H1 (cell line): ENCODE results near the gene PDE3A. TPM values are rescaled to one million over a fixed set of nuclear protein-coding genes. Genes with fewer than 3 reads are reported as not detected.
A peak's percentile ranks its signal among the peaks of the same experiment; 100 is the strongest.

ENCODE experiments used
- CTCF ChIA-PET: fragments of 300-600 bp; sonication (Branson Sonifier 250); formaldehyde crosslinking; loops from one replicate; lab custom pipeline; 2021; ENCODE audit not compliant: partially characterized antibody; lab: Charles Lee
- POLR2A ChIA-PET: fragments of 300-600 bp; sonication (Branson Sonifier 250); formaldehyde crosslinking; loops from one replicate; lab custom pipeline; 2021; ENCODE audit warnings: inconsistent platforms; ENCODE audit not compliant: partially characterized antibody; lab: Charles Lee
- DNase-seq, 2 experiments: peaks; one replicate each; pipeline versions ENCODE4 v3.0.0 to v3.0.0-alpha.2; 2010 to 2022; ENCODE audit warnings: low spot score in 2 of 2, low read depth in 1 of 2, mixed read lengths in 1 of 2
- FAIRE-seq: peaks from 2 replicates; lab custom pipeline; 2011; peaks lifted over from hg19 to GRCh38; lab: Jason Lieb, UNC
- H2AFZ ChIP-seq: 2 replicates; pipeline ENCODE4 v1.8.1; 2012; ENCODE audit warnings: low read length, inconsistent platforms
- H2AK5ac ChIP-seq: 2 replicates; pipeline ENCODE4 v1.6.1; 2013; ENCODE audit warnings: low read depth, low read length
- H2BK120ac ChIP-seq: replicated peaks from 2 replicates; pipeline ENCODE3; 2013; ENCODE audit warnings: low read depth, low read length, inconsistent platforms
- H2BK12ac ChIP-seq: 2 replicates; pipeline ENCODE4 v1.6.1; 2013; ENCODE audit warnings: low read depth, low read length
- H2BK15ac ChIP-seq: 2 replicates; pipeline ENCODE4 v1.6.1; 2013; ENCODE audit warnings: low read length
- H2BK20ac ChIP-seq: 2 replicates; pipeline ENCODE4 v1.6.1; 2013; ENCODE audit warnings: low read length
- H2BK5ac ChIP-seq: 2 replicates; pipeline ENCODE4 v1.6.1; 2013; ENCODE audit warnings: low read depth, low read length
- H3K14ac ChIP-seq: 2 replicates; pipeline ENCODE4 v1.6.1; 2013; ENCODE audit warnings: inconsistent platforms; ENCODE audit not compliant: insufficient read length
- H3K18ac ChIP-seq: 2 replicates; pipeline ENCODE4 v1.6.1; 2013; ENCODE audit warnings: low read length; ENCODE audit errors: extremely low read depth
- H3K23ac ChIP-seq: 2 replicates; pipeline ENCODE4 v1.6.1; 2013; ENCODE audit warnings: inconsistent platforms; ENCODE audit not compliant: insufficient read length
- H3K23me2 ChIP-seq: 2 replicates; pipeline ENCODE4 v1.6.1; 2013; ENCODE audit warnings: low read depth, low read length
- H3K27ac ChIP-seq: 2 replicates; pipeline ENCODE4 v1.6.1; 2011; ENCODE audit warnings: low read depth, low read length, inconsistent platforms
- H3K27me3 ChIP-seq, 4 experiments: replicated peaks in 1 of 4; 1 replicate in 1 of 4; 2 replicates in 3 of 4; pipeline versions ENCODE4 v1.6.1 to v1.8.1; 2011 to 2013; ENCODE audit warnings: low read length in 3 of 4, mild to moderate bottlenecking in 3 of 4, inconsistent platforms in 2 of 4, mixed read lengths in 2 of 4, moderate library complexity in 1 of 4; ENCODE audit not compliant: control insufficient read depth in 3 of 4, insufficient read depth in 3 of 4; ENCODE audit errors: extremely low read depth in 1 of 4
- H3K36me3 ChIP-seq, 4 experiments: 2 replicates each; pipeline versions ENCODE4 v1.6.1 to v1.8.1; 2011 to 2013; ENCODE audit warnings: mild to moderate bottlenecking in 4 of 4, low read length in 3 of 4, moderate library complexity in 2 of 4, control low read depth in 1 of 4, inconsistent platforms in 1 of 4; ENCODE audit not compliant: insufficient read depth in 4 of 4, control insufficient read depth in 2 of 4
- H3K4ac ChIP-seq: replicated peaks from 2 replicates; pipeline ENCODE3; 2013; ENCODE audit warnings: low read length, low read depth, mixed read lengths, inconsistent platforms; ENCODE audit not compliant: insufficient read length
- H3K4me1 ChIP-seq, 4 experiments: replicated peaks in 1 of 4; 1 replicate in 1 of 4; 2 replicates in 3 of 4; pipeline versions ENCODE4 v1.6.1 to v1.8.1; 2011 to 2013; ENCODE audit warnings: low read length in 3 of 4, inconsistent platforms in 2 of 4, mixed read lengths in 1 of 4; ENCODE audit not compliant: insufficient read depth in 4 of 4, control insufficient read depth in 3 of 4
- H3K4me2 ChIP-seq, 2 experiments: 2 replicates each; pipeline versions ENCODE4 v1.6.1 to v1.8.1; 2011 to 2013; ENCODE audit warnings: low read depth in 2 of 2, low read length in 2 of 2, control low read depth in 1 of 2, inconsistent platforms in 1 of 2, mild to moderate bottlenecking in 1 of 2; ENCODE audit not compliant: insufficient read depth in 1 of 2
- H3K4me3 ChIP-seq, 4 experiments: fragments of 200-600, 300-600 bp in 1 of 4; sonication (generic), shearing (Covaris generic), sonication (Bioruptor Twin) in 1 of 4; 2 replicates each; pipeline versions ENCODE4 v1.5.1 to v1.8.1; 2011 to 2016; ENCODE audit warnings: low read length in 4 of 4, low read depth in 3 of 4, control low read depth in 2 of 4, inconsistent platforms in 2 of 4, mild to moderate bottlenecking in 2 of 4, mixed read lengths in 1 of 4, moderate library complexity in 1 of 4; ENCODE audit not compliant: insufficient read depth in 2 of 4; ENCODE audit errors: extremely low read depth in 1 of 4
- H3K56ac ChIP-seq: replicated peaks from 2 replicates; pipeline ENCODE3; 2013; ENCODE audit warnings: low read depth, mild to moderate bottlenecking, mixed read lengths, low read length, inconsistent platforms; ENCODE audit not compliant: insufficient read length
- H3K79me1 ChIP-seq: 2 replicates; pipeline ENCODE4 v1.6.1; 2013; ENCODE audit warnings: low read depth, low read length, control low read depth
- H3K79me2 ChIP-seq, 2 experiments: 2 replicates each; pipeline versions ENCODE4 v1.6.1 to v1.8.1; 2012 to 2013; ENCODE audit warnings: low read length in 2 of 2, mild to moderate bottlenecking in 2 of 2, inconsistent platforms in 1 of 2; ENCODE audit not compliant: insufficient read depth in 2 of 2, control insufficient read depth in 1 of 2
- H3K9ac ChIP-seq, 4 experiments: replicated peaks in 1 of 4; 1 replicate in 1 of 4; 2 replicates in 3 of 4; pipeline versions ENCODE4 v1.6.1 to v1.8.1; 2011 to 2013; ENCODE audit warnings: low read depth in 3 of 4, low read length in 3 of 4, control low read depth in 2 of 4, mild to moderate bottlenecking in 2 of 4, moderate library complexity in 2 of 4, inconsistent platforms in 1 of 4; ENCODE audit errors: extremely low read depth in 1 of 4
- H3K9me3 ChIP-seq, 2 experiments: 2 replicates each; pipeline versions ENCODE4 v1.6.1 to v1.8.1; 2012 to 2013; ENCODE audit warnings: mild to moderate bottlenecking in 2 of 2, moderate library complexity in 2 of 2, control low read depth in 1 of 2, inconsistent platforms in 1 of 2, low read depth in 1 of 2, low read length in 1 of 2, mixed read lengths in 1 of 2; ENCODE audit not compliant: insufficient read depth in 2 of 2
- H4K20me1 ChIP-seq, 2 experiments: replicated peaks in 1 of 2; 2 replicates each; pipeline versions ENCODE3 to v1.8.1; 2011 to 2013; ENCODE audit warnings: inconsistent platforms in 2 of 2, low read length in 2 of 2, mild to moderate bottlenecking in 1 of 2; ENCODE audit not compliant: insufficient read depth in 2 of 2, control insufficient read depth in 1 of 2
- H4K5ac ChIP-seq: 2 replicates; pipeline ENCODE4 v1.6.1; 2013; ENCODE audit warnings: low read length, low read depth, mixed read lengths, inconsistent platforms; ENCODE audit not compliant: insufficient read length
- H4K8ac ChIP-seq: 2 replicates; pipeline ENCODE4 v1.8.0; 2013; ENCODE audit warnings: mild to moderate bottlenecking, moderate library complexity, low read length, inconsistent platforms; ENCODE audit not compliant: insufficient read depth; ENCODE audit errors: extremely low read depth
- H4K91ac ChIP-seq: replicated peaks from 2 replicates; pipeline ENCODE3; 2013; ENCODE audit warnings: low read length, mixed read lengths, inconsistent platforms; ENCODE audit not compliant: insufficient read length
- WGBS, 2 experiments: shearing (Covaris generic) in 1 of 2; methylation state at CpG; one replicate each; pipeline versions ENCODE4 v1.1.6 to v1.1.7; 2013 to 2015; ENCODE audit warnings: low lambda C conversion rate in 2 of 2, mixed read lengths in 2 of 2, inconsistent platforms in 1 of 2, low coverage in 1 of 2, missing lambda C conversion rate in 1 of 2; ENCODE audit not compliant: insufficient replicate concordance in 2 of 2, insufficient coverage in 1 of 2, insufficient read length in 1 of 2; ENCODE audit errors: extremely low coverage in 1 of 2, missing lambda C conversion rate in 1 of 2; 5-methylcytosine and 5-hydroxymethylcytosine counted together
- polyA plus RNA-seq, 7 experiments: library from polyadenylated mRNA; depleted of rRNA in 3 of 7; stranded (reverse) in 5 of 7; unstranded in 2 of 7; fragments of >200 nt in 5 of 7; fragments of 200-250 nt in 2 of 7; gene quantifications; 1 replicate in 5 of 7; 2 replicates in 1 of 7; 4 replicates in 1 of 7; pipeline versions ENCODE4 v1.2.1 to v1.2.3, GENCODE V29; 2011 to 2013; ENCODE audit warnings: missing spikeins in 2 of 7, mixed read lengths in 2 of 7
- total RNA-seq: library from RNA; stranded (reverse); fragmentation: NEBNext Ultra II Directional; extraction: Animal tissue kit (Norgen Biotek cat#: 25700); gene quantifications from 2 replicates; pipeline ENCODE4 v1.2.1, GENCODE V29; 2021

PDE3A gene
- total and polyA plus RNA-seq, 2 of the 8 experiments (the other 6 are each of a cell fraction or from before 2014, with no cell fraction given) = 1.4 to 3.4 TPM

GRCh38 chr12:20492251-20492760 lies 124.0 kb downstream of the PDE3A start:
- DNase-seq = no peak
- Histone ChIP-seq H3K4ac (no peak overlapping the region), H3K4me1 (peaks cover 0 to 2% (median under 1%) of the 10 kb centered on the region in 4 experiments; a peak in 2 of 7 replicates), H3K27ac (no peak overlapping the region; the same call in 1 of the 2 replicates), H3K4me3 (no peak overlapping the region), H3K9me3 (no peaks in the 10 kb centered on the region), H3K79me1 (no peaks in the 10 kb centered on the region), H2AFZ (no peak overlapping the region), H3K23me2 (no peaks in the 10 kb centered on the region), H2BK120ac (no peak overlapping the region), H4K5ac (no peak overlapping the region), H3K36me3 (no peaks in the 10 kb centered on the region), H3K18ac (no peak overlapping the region), H2AK5ac (no peak overlapping the region), H3K27me3 (no peaks in the 10 kb centered on the region), H4K91ac (no peak overlapping the region), H2BK20ac (no peak overlapping the region), H3K9ac (0 out of 7 replicates have a peak overlapping the region, but pooled peaks of 1 of the 4 experiments have one; percentile 8), H3K79me2 (no peaks in the 10 kb centered on the region), H3K4me2 (peak overlapping the region in 1 of 2 experiments; percentile 49; a peak in 1 of 4 replicates), H3K14ac (no peak overlapping the region), H2BK15ac (peak overlapping the region; percentile 1; the same call in 1 of the 2 replicates), H3K23ac (no peak overlapping the region), H2BK5ac (no peak overlapping the region; the same call in none of the 2 replicates), H4K20me1 (no peaks in the 10 kb centered on the region), H3K56ac (no peak overlapping the region), H4K8ac (no peak overlapping the region; the same call in 1 of the 2 replicates), H2BK12ac (peak overlapping the region; percentile 46)
- POLR2A ChIA-PET = no interaction called here
- WGBS, 2 experiments = 90% methylated on average over 4 of the region's 4 CpGs; no CpG with 5 or more reads in 1 of the 2 experiments
- FAIRE-seq = no peak
- CTCF ChIA-PET = interaction anchor here (0.8 to 2.0 kb wide), 3 partner anchors 13 to 57 kb away, joined by 3 to 5 read pairs (median 3); no protein-coding TSS in a partner anchor
